BLaER1 treated with 17β-estradiol and CSF1 and Interleukin-3, amounts not matched to agents 10 nM and 100 nM (cell line): ENCODE measurements around the gene AUH.

ENCODE experiments used
- H3K27ac ChIP-seq, 11 experiments: shearing (Covaris generic); formaldehyde crosslinking; 2 replicates each; pipeline ENCODE4 v1.8.1; 2022
- H3K27me3 ChIP-seq, 11 experiments: shearing (Covaris generic); formaldehyde crosslinking; 2 replicates each; pipeline ENCODE4 v1.8.1; 2022
- H3K36me3 ChIP-seq, 11 experiments: shearing (Covaris generic); formaldehyde crosslinking; 2 replicates each; pipeline ENCODE4 v1.8.1; 2022
- H3K4me1 ChIP-seq, 10 experiments: shearing (Covaris generic); formaldehyde crosslinking; 2 replicates each; pipeline ENCODE4 v1.8.1; 2022
- H3K4me2 ChIP-seq, 11 experiments: shearing (Covaris generic); formaldehyde crosslinking; 2 replicates each; pipeline ENCODE4 v1.8.1; 2022
- H3K4me3 ChIP-seq, 10 experiments: shearing (Covaris generic); formaldehyde crosslinking; 2 replicates each; pipeline ENCODE4 v1.8.1; 2022
- H3K9ac ChIP-seq, 11 experiments: shearing (Covaris generic); formaldehyde crosslinking; 2 replicates each; pipeline ENCODE4 v1.8.1; 2022
- H3K9me3 ChIP-seq, 11 experiments: shearing (Covaris generic); formaldehyde crosslinking; replicated peaks in 1 of 11; 2 replicates each; pipeline ENCODE4 v1.8.1; 2022
- H4K20me1 ChIP-seq, 11 experiments: shearing (Covaris generic); formaldehyde crosslinking; 2 replicates each; pipeline ENCODE4 v1.8.1; 2022
- Cebpa-rat ChIP-seq, 11 experiments: shearing (Covaris generic); IDR thresholded peaks; 2 replicates each; pipeline ENCODE4 v1.8.1; 2022

AUH gene

GRCh38 chr9:91364702-91365101 lies 3.0 kb upstream of the AUH start:
- Histone ChIP-seq H3K27ac (no peak overlapping the region), H4K20me1 (peaks cover 0 to 7% (median 0%) of the 10 kb centered on the region in 11 experiments; a peak in 4 of 22 replicates), H3K4me3 (0 out of 20 replicates have a peak overlapping the region, but pooled peaks of 1 of the 10 experiments have one; percentile 28), H3K4me1 (peaks cover 13 to 20% (median 18%) of the 10 kb centered on the region in 10 experiments), H3K9ac (no peak overlapping the region), H3K9me3 (peaks cover 20 to 39% (median 31%) of the 10 kb centered on the region in 11 experiments), H3K36me3 (peaks cover 0 to 4% (median under 1%) of the 10 kb centered on the region in 11 experiments; a peak in 3 of 22 replicates), H3K4me2 (no peak overlapping the region), H3K27me3 (no peaks in the 10 kb centered on the region)
- no peak for TF ChIP-seq Cebpa-rat (IDR thresholded peaks at IDR 0.05)

DNA sequence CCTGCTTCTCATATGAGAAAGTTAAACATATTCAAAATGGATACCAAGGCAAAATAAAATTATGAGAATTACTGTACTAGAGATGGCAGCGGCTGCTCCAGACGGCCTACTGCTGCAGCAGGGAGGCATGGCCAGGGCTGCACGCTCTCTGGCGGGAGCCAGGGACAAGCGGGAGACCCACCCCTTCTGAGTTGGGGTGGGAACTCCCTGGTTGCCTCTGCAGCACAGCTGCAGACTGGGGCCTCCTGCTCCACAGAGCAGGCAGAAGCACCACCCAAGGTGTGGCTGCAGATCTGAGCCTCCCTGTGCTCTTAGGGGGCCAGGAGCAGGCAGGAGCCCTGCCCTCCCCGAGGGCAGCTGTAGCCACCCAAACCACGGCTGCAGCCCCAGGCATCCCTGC lies 2.3 kb upstream of the AUH start:
- Histone ChIP-seq H3K27me3 (no peaks in the 10 kb centered on the region), H4K20me1 (peaks cover 0 to 11% (median 0%) of the 10 kb centered on the region in 11 experiments; a peak in 4 of 22 replicates), H3K4me1 (peaks cover 19 to 26% (median 22%) of the 10 kb centered on the region in 10 experiments), H3K4me3 (0 out of 20 replicates have a peak overlapping the region, but pooled peaks of 1 of the 10 experiments have one; percentile 28), H3K36me3 (peaks cover 0 to 9% (median 4%) of the 10 kb centered on the region in 11 experiments; a peak in 4 of 22 replicates), H3K4me2 (no peak overlapping the region), H3K9me3 (peaks cover 20 to 39% (median 31%) of the 10 kb centered on the region in 11 experiments), H3K27ac (no peak overlapping the region), H3K9ac (no peak overlapping the region)
- TF ChIP-seq Cebpa-rat (IDR thresholded peaks at IDR 0.05), result no peak

DNA sequence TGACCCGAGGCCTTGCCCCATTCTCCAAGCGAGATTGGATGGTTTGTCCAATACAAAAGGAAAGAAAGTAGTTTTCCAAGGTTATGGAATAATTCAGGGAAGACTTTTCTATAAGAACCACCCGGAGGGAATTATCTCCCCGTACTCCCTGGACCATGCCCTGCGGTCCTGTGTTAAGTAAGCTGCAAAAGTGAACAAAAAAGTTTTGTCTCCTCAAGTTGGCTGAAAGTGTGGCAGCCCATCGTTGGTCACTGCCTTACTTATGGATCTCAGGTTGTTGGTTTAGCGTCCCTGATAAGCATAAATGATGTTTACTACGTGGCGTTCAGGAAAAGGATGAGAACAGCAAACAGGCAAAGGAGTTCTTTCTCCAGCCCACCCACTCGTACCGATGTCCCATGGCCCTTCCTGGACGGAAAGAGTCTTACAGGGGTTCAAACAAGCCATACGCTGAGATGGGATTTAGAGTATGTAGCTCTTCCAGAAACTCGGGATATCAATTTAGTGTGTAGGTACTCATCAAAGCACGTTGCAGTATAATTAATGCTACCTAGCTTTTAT lies 413 bp upstream of the AUH start:
- Histone ChIP-seq H3K4me2 (peak overlapping the region; percentile 75 to 97 (median 85)), H3K27ac (peak overlapping the region in 9 of 11 experiments; percentile 87 to 96 (median 91); a peak in 16 of 22 replicates), H3K36me3 (peaks cover 0 to 22% (median 7%) of the 10 kb centered on the region in 11 experiments; a peak in 11 of 22 replicates), H3K9ac (peak overlapping the region; percentile 87 to 97 (median 95); a peak in 21 of 22 replicates), H3K4me3 (peak overlapping the region; percentile 86 to 100 (median 99)), H3K4me1 (peaks cover 19 to 31% (median 23%) of the 10 kb centered on the region in 10 experiments), H4K20me1 (peaks cover 0 to 11% (median 0%) of the 10 kb centered on the region in 11 experiments; a peak in 7 of 22 replicates), H3K27me3 (no peaks in the 10 kb centered on the region), H3K9me3 (peaks cover 20 to 32% (median 31%) of the 10 kb centered on the region in 11 experiments)
- no peak for TF ChIP-seq Cebpa-rat (IDR thresholded peaks at IDR 0.05)

DNA sequence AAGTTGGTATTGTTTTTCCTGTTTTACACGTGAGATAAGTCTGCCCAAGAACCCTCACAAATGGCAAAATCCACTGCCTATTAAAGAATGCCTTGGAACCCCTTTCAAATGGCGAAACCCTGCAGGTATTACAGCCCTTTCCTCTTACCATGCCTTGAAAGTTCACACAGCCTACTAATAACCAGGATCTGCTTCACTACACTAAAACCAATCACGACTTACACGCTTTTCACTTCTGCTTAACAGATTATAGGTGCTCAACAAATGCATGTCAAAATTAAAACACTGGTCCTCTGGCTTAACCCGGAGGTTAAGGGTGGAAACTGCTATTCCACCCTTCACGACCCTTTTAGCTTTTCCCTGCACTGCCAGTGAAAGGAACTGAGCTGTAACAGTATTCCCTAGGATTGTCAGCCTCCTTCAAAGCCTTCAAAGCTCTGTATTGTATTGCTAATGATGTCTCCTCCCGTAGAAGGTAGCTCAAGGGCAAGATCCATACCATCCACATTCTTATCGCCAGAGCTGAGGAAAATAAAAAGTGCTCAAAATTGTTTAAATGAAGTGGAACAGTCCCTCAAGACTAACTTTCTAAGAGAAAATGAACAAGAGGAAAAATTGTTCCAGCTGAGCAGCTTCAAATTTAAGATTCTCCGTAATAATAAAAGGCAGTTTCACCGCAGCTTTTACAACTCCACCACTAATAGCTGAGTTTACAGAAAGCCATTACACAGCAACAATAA lies 997 bp downstream of the AUH start:
- H3K9ac ChIP-seq, result peak overlapping the region; percentile 87 to 97 (median 95)
- peaks cover 19 to 31% (median 23%) of the 10 kb centered on the region in 10 experiments for H3K4me1 ChIP-seq
- no peak for TF ChIP-seq Cebpa-rat (IDR thresholded peaks at IDR 0.05)
- H3K4me2 ChIP-seq, result peak overlapping the region; percentile 78 to 97 (median 85)
- H3K9me3 ChIP-seq, result peaks cover 20 to 28% (median 27%) of the 10 kb centered on the region in 11 experiments
- H3K36me3 ChIP-seq, result peaks cover 0 to 36% (median 16%) of the 10 kb centered on the region in 11 experiments; a peak in 16 of 22 replicates
- H3K27me3 ChIP-seq, result no peaks in the 10 kb centered on the region
- H3K27ac ChIP-seq, result peak overlapping the region; percentile 87 to 96 (median 91); a peak in 21 of 22 replicates
- H3K4me3 ChIP-seq, result peak overlapping the region; percentile 86 to 100 (median 99)
- peaks cover 0 to 11% (median 0%) of the 10 kb centered on the region in 11 experiments; a peak in 7 of 22 replicates for H4K20me1 ChIP-seq

- TF ChIP-seq Cebpa-rat (IDR thresholded peaks at IDR 0.05), result no peak
- H3K9ac ChIP-seq, result peak overlapping the region in 6 of 11 experiments; percentile 91 to 97 (median 94); a peak in 6 of 22 replicates
Measured at GRCh38 chr9:91359734-91360470, 1.8 kb downstream of the AUH start.

GRCh38 chr9:91359083-91359482 lies 2.6 kb downstream of the AUH start:
- Histone ChIP-seq H3K27me3 (no peaks in the 10 kb centered on the region), H3K9ac (peak overlapping the region in 1 of 11 experiments; percentile 27; a peak in 1 of 22 replicates), H3K36me3 (peaks cover 11 to 52% (median 32%) of the 10 kb centered on the region in 11 experiments; a peak in 20 of 22 replicates), H4K20me1 (peaks cover 0 to 11% (median 0%) of the 10 kb centered on the region in 11 experiments; a peak in 7 of 22 replicates), H3K4me2 (peak overlapping the region in 6 of 11 experiments; percentile 83 to 97 (median 86); a peak in 5 of 22 replicates), H3K4me1 (peaks cover 19 to 31% (median 23%) of the 10 kb centered on the region in 10 experiments), H3K4me3 (no peak overlapping the region), H3K9me3 (peaks cover 4 to 12% (median 11%) of the 10 kb centered on the region in 11 experiments), H3K27ac (no peak overlapping the region)
- TF ChIP-seq Cebpa-rat (IDR thresholded peaks at IDR 0.05), result no peak

More at GRCh38 chr9:91359734-91360470, 1.8 kb downstream of the AUH start:
- H3K27me3 ChIP-seq, result no peaks in the 10 kb centered on the region
- peaks cover 0 to 11% (median 0%) of the 10 kb centered on the region in 11 experiments; a peak in 7 of 22 replicates for H4K20me1 ChIP-seq
- peak overlapping the region in 7 of 10 experiments; percentile 91 to 100 (median 99); a peak in 8 of 20 replicates for H3K4me3 ChIP-seq
- peaks cover 12 to 20% (median 19%) of the 10 kb centered on the region in 11 experiments for H3K9me3 ChIP-seq
- H3K4me1 ChIP-seq, result peaks cover 19 to 31% (median 23%) of the 10 kb centered on the region in 10 experiments
- peaks cover 5 to 44% (median 24%) of the 10 kb centered on the region in 11 experiments; a peak in 20 of 22 replicates for H3K36me3 ChIP-seq
- H3K4me2 ChIP-seq, result peak overlapping the region; percentile 78 to 97 (median 85)
- H3K27ac ChIP-seq, result peak overlapping the region in 1 of 11 experiments; percentile 94; a peak in 1 of 22 replicates

DNA sequence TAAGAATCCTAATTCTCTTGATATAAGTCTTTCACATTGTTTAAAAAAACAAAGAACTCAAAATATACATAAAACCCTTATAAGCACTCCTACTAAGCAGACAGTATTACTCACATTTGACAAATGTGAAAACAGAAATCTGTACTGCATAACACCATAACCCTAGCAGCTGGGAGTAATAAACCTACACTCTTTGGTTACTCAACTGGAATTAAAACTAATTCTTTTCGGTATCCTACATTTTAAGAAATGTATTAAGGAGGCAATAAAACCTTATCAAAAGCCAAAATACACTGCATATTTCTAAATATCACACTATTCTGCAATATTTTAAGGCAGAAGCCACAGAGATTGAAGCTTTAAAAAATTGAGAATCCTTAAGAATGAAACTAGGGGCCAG lies 6.8 kb downstream of the AUH start:
- peaks cover 3 to 17% (median 8%) of the 10 kb centered on the region in 10 experiments; a peak in 18 of 20 replicates for H3K4me1 ChIP-seq
- no peak overlapping the region for H3K9ac ChIP-seq
- no peaks in the 10 kb centered on the region for H3K27me3 ChIP-seq
- no peaks in the 10 kb centered on the region for H3K9me3 ChIP-seq
- H3K36me3 ChIP-seq, result peaks cover 16 to 94% (median 64%) of the 10 kb centered on the region in 11 experiments
- no peak overlapping the region for H3K27ac ChIP-seq
- no peak overlapping the region for H3K4me3 ChIP-seq
- TF ChIP-seq Cebpa-rat (IDR thresholded peaks at IDR 0.05), result no peak
- no peak overlapping the region for H3K4me2 ChIP-seq
- peaks cover 0 to 8% (median 0%) of the 10 kb centered on the region in 11 experiments; a peak in 7 of 22 replicates for H4K20me1 ChIP-seq

GRCh38 chr9:91349115-91349555 lies 12.6 kb downstream of the AUH start:
- Histone ChIP-seq H3K4me1 (no peaks in the 10 kb centered on the region), H3K4me2 (no peak overlapping the region), H3K27ac (no peak overlapping the region), H3K9ac (no peak overlapping the region), H3K27me3 (no peaks in the 10 kb centered on the region), H3K9me3 (no peaks in the 10 kb centered on the region), H3K36me3 (peaks cover 4 to 63% (median 36%) of the 10 kb centered on the region in 11 experiments; a peak in 21 of 22 replicates), H3K4me3 (no peak overlapping the region), H4K20me1 (no peaks in the 10 kb centered on the region)
- TF ChIP-seq Cebpa-rat (IDR thresholded peaks at IDR 0.05), result no peak
